HepG2 (cell line): ENCODE results near the gene ADCY9. TPM values are rescaled to one million over a fixed set of nuclear protein-coding genes. Genes with fewer than 3 reads are reported as not detected.
A peak's percentile ranks its signal among the peaks of the same experiment; 100 is the strongest.

ENCODE experiments used
- DR1 ChIP-seq: sonication (generic); formaldehyde crosslinking; IDR thresholded peaks from 2 replicates; pipeline ENCODE4 v1.8.0; 2021; ENCODE audit warnings: mild to moderate bottlenecking, missing genetic modification reagents, inconsistent platforms
- KAT8 ChIP-seq: IDR thresholded peaks from 2 replicates; pipeline ENCODE4 v1.6.1; 2016; ENCODE audit warnings: missing genetic modification reagents, missing compliant biosample characterization
- MEF2D ChIP-seq: sonication (generic); formaldehyde crosslinking; IDR thresholded peaks from 2 replicates; pipeline ENCODE4 v1.5.1; 2020; ENCODE audit warnings: mild to moderate bottlenecking, missing genetic modification reagents
- ZNF142 ChIP-seq: sonication (generic); formaldehyde crosslinking; IDR thresholded peaks from 2 replicates; pipeline ENCODE4 v1.4.0; 2020; ENCODE audit warnings: missing genetic modification reagents
- ZNF556 ChIP-seq: sonication (generic); formaldehyde crosslinking; IDR thresholded peaks from 2 replicates; pipeline ENCODE4 v1.4.0; 2020; ENCODE audit warnings: mild to moderate bottlenecking, missing genetic modification reagents, borderline replicate concordance
- ZNF687 ChIP-seq: sonication (generic); formaldehyde crosslinking; IDR thresholded peaks from 2 replicates; pipeline ENCODE4 v1.5.1; 2020; ENCODE audit warnings: mild to moderate bottlenecking, missing genetic modification reagents, moderate library complexity
- polyA plus RNA-seq, 8 experiments: library from polyadenylated mRNA; depleted of rRNA in 3 of 8; stranded (reverse) in 7 of 8; unstranded in 1 of 8; fragments of >200 nt; fragmentation: Illumina TruSeq in 4 of 8; extraction: Trizol in 4 of 8; gene quantifications; 2 replicates each; pipeline versions ENCODE4 v1.2.1 to v1.2.3, GENCODE V29; 2011 to 2016; ENCODE audit warnings: low read depth in 4 of 8, missing spikeins in 1 of 8, mixed read lengths in 1 of 8; ENCODE audit not compliant: insufficient read depth in 1 of 8
- total RNA-seq, 5 experiments: library from RNA; depleted of rRNA; stranded (reverse); fragments of >200 nt; fragmentation: Illumina TruSeq; extraction: Trizol; gene quantifications; 2 replicates each; pipeline ENCODE4 v1.2.3, GENCODE V29; 2016; ENCODE audit warnings: low read depth in 1 of 5

Gene ADCY9
- total and polyA plus RNA-seq, 2 of the 13 experiments (the other 11 are each of a cell fraction or from before 2014, with no cell fraction given), result 11.2 to 13.9 TPM

GRCh38 chr16:4136229-4136813 is 20.1 kb upstream of the ADCY9 start (continued):
- TF ChIP-seq KAT8 (CRISPR knock-in tag) (0 out of 2 replicates have a peak, but pooled peaks have one; percentile 21), ZNF142 (CRISPR knock-in tag) (no peak), ZNF556 (CRISPR knock-in tag) (no peak), DR1 (CRISPR knock-in tag) (no peak), MEF2D (CRISPR knock-in tag) (no peak), ZNF687 (peak; percentile 46)
- TF ChIP-seq, all 625 proteins: peak for 10
